Activated naive CD4-positive, alpha-beta T cell (primary cell): ENCODE results near the gene USP7.
"Not testable (repeated sequence)": the region's sequence is repeated elsewhere in the genome, so short reads cannot be mapped to it uniquely, and the experiment has no call there.

Experiments
- DNase-seq, 4 experiments: peaks; one replicate each; lab custom pipeline; 2025; lab: John Stamatoyannopoulos, UW

Gene USP7

DNA sequence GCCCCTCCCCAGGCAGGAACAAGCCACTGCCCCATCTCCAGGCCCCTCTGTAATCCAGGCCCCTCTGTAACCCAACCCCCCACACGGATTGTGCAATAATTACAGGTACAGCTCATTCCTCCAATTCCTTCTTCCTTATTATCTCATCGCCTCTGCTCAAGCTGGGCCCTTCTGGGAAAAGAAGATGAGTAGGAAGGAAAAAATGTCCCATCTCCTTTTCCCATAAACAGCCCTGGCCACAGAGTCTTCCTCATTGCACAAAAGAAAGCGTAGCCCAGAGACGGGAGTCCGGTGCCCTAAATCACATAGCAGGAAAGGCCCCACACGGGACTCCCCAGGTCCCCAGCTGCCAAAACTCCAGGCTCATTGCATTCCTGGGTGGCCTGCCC, 85.2 kb downstream of the USP7 start:
- no peak for DNase-seq

DNA sequence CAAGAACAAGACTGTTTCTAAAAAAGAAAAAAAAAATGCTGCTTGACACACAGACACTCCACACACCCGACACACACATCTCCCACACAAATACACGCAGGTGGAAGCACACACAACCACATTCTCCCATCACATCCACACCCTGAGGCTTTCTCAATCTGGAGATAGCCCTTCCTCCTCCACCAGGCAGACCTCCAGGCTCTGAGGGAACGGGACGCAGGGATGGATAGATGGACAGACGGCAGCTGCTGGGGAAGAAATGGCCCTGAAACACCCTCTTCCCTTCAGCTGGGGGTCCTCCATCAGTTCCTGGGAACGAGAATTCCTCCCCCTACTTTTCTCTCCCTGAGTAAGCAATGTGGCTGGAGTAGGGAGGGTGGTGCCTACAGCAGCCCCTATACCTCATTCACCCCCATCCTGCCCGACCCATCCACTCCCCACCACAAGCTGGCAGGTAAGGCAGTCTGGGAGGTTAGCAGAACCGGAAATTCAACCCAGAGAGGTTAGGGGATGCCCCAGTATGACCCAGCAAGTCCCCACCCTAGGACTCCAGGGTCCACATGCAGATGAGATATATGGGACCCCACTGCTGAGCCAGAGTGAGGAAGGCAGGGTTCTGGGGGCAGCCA, 85.7 kb downstream of the USP7 start:
- no peak for DNase-seq

DNA sequence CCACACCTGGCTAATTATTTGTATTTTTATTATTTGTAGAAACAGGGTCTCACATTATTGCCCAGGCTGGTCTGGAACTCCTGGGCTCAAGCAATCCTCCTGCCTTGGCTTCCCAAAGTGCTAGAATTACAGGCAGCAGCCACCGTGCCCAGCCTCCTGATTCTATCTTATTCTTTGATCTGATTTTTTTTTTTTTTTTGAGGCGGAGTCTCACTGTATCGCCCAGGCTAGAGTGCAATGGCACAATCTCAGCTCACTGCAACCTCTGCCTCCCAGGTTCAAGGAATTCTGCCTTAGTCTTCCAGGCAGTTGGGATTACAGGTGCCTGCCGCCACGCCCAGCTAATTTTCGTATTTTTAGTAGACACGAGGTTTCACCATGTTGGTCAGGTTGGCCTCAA, 88.4 kb downstream of the USP7 start:
- not testable (repeated sequence) for DNase-seq

GRCh38 chr16:8874388-8874787, 89.3 kb downstream of the USP7 start:
- no peak for DNase-seq

GRCh38 chr16:8873866-8874195, 89.9 kb downstream of the USP7 start:
- DNase-seq = not testable (repeated sequence)

GRCh38 chr16:8872967-8873865, 90.5 kb downstream of the USP7 start:
- no peak for DNase-seq

- no peak for DNase-seq
Measured at GRCh38 chr16:8872071-8872470, 91.6 kb downstream of the USP7 start.

DNA sequence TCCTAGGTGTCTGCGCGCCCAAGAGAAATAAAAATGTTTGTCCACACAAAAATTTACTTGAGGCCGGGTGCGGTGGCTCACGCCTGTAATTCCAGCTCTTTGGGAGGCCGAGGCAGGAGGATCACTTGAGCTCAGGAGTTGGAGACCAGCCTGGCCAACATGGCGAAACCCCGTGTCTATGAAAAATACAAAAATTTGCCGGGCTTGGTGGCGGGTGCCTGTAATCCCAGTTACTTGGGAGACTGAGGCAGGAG, 93.8 kb downstream of the USP7 start:
- DNase-seq = not testable (repeated sequence)

DNA sequence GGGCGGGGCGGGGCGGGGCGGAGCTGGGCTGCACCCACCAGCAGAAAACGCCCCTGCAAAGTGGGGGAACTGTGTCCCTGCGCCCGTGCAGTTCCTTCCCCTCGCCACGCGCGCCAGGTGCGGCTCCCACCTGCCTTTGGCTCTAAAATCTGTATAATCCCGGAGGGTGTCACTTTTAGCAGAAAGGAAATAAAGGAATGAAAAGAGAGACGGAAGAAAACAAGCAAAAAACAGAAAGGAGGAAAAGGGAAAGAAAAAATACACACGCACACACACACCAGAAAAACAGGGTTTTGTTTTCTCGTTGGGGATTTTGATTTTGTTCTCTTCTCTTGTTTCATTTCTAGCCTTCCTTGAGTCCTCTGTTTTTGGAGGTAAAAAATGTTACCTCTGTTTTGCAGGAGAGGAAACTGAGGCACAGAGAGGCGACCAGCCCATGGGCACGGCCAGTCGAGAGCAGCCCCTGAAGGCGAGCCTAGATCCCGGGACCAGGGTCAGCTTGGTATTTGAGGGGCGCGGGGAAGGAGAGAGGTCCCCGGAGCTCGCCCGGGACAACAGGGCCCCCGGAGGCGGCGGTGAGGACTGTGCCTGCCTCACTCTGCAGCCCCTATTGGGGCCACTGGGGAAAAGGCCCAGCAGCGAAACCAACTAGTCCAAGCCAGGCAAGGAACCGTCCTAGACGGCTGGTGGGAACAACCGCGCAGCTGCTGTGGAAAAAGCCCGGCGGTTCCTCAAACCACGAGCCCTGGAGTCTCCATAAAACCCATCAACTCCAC, 94.3 kb downstream of the USP7 start:
- DNase-seq = no peak

DNA sequence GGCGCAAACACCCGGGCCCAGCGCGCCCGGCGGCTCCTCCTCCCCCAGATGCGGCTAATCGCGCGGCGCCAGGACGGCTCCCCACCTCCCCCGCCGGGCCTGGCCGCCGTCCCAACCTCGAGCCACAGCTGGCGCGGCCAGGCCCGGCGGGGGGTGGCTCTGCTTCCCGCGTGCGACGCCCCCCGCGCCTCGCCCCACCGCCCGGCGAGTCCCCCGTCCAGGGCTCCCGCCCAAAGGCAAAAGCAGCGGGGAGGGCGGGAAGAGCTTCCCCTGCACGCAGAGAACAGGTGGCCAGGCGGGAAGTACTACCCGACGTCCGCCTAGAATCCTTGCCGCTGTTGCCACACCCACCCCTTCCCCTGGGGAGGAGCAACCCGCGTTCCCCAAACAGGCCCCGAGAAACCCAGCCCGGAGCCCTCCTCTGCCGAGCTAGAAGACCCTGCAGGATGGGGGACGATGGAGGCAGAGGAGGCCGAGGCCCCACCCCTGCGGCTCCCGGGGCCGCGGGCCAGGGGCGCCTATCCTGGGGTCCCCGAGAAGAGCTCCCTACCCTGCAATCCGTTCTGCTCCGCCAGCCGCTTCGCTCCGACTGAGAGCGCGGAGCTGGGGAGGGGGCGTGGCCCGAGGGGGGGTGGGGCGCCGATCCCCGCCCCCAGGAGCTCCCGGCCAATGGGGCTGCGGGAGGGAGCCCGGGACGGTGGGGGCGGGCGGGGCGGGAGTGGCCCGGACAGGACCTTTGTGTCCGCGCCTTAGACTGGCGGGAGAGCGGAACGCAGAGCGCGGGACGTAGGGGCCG, 95.1 kb downstream of the USP7 start, which contains the start of gene CARHSP1:
Gene CARHSP1 (minus strand): TSS at position 591 of the 796 bp plus-strand sequence. CDS start 9,678 bp downstream, outside the sequence.
- DNase-seq = peak; percentile 51 to 79 (median 53)

- DNase-seq = peak in 3 of 4 experiments; percentile 19 to 55 (median 43)
Measured at GRCh38 chr16:8867932-8868415, 95.7 kb downstream of the USP7 start.

GRCh38 chr16:8867216-8867931, 96.3 kb downstream of the USP7 start:
- no peak for DNase-seq

DNA sequence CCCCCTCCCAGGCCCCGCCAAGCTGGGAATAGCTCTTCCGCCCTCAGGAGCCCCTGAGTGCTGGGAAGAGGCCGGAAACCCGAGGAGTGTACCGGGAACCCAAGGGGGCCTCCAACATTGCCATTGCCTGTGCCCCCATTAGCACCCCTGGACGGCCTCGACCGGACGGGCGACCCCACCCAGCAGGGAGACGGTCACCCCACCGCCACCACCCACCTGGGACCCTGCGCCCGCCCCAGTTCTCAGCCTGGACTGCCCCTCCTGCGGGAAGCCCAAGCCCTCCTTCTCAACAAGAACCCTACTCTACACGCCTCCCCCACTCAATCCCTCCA, 96.9 kb downstream of the USP7 start:
- DNase-seq = no peak

DNA sequence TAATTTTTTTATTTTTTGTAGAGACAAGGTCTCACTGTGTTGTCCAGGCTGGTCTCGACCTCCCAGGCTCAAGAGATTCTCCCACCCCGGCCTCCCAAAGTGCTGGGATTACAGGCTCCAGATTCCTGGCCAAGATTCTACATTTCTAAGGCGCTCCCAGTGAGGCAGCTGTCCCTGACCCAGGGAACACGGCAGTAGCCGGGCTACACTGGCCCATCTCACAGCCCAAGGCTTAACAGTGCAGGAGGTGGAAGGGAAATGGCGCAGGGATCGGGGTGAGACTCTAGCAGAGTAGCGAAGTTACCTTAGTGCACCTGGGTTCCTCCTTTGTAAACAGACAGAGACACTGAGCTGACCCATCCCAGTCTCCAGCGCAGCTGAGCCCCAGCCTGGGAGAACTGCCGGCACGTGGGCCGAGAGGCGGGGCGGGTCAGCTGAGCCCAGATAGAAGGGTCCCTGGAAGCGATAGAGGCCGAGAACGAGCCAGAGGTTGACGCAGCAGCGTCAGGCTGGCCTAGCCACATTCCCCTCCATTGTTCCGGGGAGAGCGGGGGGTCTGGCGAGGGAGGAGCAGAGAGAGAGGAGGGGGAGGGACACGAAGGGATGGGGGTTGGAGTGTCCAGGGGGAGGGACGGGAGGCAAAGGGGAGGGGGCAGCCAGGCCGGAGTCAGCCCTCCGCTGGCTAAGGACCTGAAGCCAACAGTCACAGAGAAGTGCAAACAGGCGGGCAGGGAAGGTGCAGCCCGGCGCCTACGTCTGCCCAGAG, 97.4 kb downstream of the USP7 start:
- no peak for DNase-seq

DNA sequence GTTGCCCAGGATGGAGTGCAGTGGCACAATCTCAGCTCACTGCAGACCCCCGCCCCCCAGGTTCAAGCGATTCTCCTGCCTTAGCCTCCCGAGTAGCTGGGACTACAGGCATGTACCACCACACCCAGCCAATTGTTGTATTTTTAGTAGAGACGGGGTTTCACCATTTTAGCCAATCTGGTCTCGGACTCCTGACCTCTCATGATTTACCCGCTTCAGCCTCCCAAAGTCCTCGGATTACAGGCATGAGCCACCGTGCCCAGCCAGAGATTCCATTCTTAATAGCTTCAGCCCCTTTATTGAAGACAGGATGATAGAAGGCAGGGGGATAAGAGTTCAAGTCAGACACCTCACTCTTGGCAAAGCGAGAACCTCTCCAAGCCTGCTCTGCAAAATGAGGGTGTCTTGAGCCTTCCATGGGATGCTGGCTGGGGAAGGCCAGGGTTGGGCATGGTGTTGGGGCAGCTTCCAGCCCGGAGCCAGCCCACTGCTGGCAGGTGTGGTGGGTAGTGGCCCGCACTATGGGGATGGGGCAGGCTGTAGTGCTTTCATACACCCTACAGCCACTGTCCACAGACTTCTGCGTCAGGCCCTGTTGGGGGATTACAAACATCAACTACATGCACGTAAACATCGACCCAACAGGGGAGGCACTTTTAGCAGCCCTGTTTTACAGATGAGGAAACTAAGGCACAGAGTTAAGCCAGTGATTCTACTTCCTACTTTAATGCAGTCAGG, 98.4 kb downstream of the USP7 start:
- DNase-seq = no peak

- DNase-seq = no peak
Measured at GRCh38 chr16:8864480-8865110, 99.1 kb downstream of the USP7 start.

GRCh38 chr16:8863594-8864424, 99.9 kb downstream of the USP7 start:
- DNase-seq = no peak

GRCh38 chr16:8862309-8863130, 101.2 kb downstream of the USP7 start:
- DNase-seq = no peak
